A549 (cell line): ENCODE results near the gene PTPRN2. TPM values are rescaled to one million over a fixed set of nuclear protein-coding genes. Genes with fewer than 3 reads are reported as not detected.

Experiments
- ATAC-seq, 2 experiments: fragments of 200-7000 bp in 1 of 2; fragments of >200 bp in 1 of 2; cut with Nextera tagmentation in 1 of 2; cut with Tn5 transposase in 1 of 2; 3 replicates each; pipeline versions ENCODE4 v1.8.0 to v1.9.1; 2018 to 2020; ENCODE audit warnings: mild to moderate bottlenecking in 1 of 2, moderate library complexity in 1 of 2
- CTCF ChIA-PET: fragments of 300-600 bp; sonication (Branson Sonifier 250); formaldehyde crosslinking; extraction: SDS; loops from one replicate; lab custom pipeline; 2021; ENCODE audit warnings: antibody characterized with exemption, inconsistent platforms; lab: Yijun Ruan, JAX
- POLR2A ChIA-PET: fragments of 350-600 bp; formaldehyde crosslinking; extraction: SDS; loops from one replicate; lab custom pipeline; 2021; ENCODE audit warnings: antibody characterized with exemption, inconsistent platforms; lab: Yijun Ruan, JAX
- DNase-seq, 2 experiments: peaks; one replicate each; pipeline versions ENCODE4 v3.0.0 to v3.0.0-alpha.2; 2011 to 2016; ENCODE audit warnings: low read depth in 1 of 2, low spot score in 1 of 2
- FAIRE-seq: peaks from 2 replicates; lab custom pipeline; 2011; peaks lifted over from hg19 to GRCh38; lab: Jason Lieb, UNC
- H3K27ac ChIP-seq, 2 experiments: fragments of >200 bp; sonication (Bioruptor Twin); formaldehyde crosslinking; 3 replicates each; pipeline ENCODE4 v1.5.1; 2016 to 2017
- H3K4me1 ChIP-seq: fragments of >200 bp; sonication (Bioruptor Twin); formaldehyde crosslinking; 3 replicates; pipeline ENCODE4 v1.6.1; 2016
- H3K4me2 ChIP-seq: fragments of >200 bp; sonication (Bioruptor Twin); formaldehyde crosslinking; 3 replicates; pipeline ENCODE4 v1.6.1; 2016
- H3K4me3 ChIP-seq: fragments of >200 bp; sonication (Bioruptor Twin); formaldehyde crosslinking; 3 replicates; pipeline ENCODE4 v1.5.1; 2016
- H3K9me3 ChIP-seq: fragments of >200 bp; sonication (Bioruptor Twin); formaldehyde crosslinking; 3 replicates; pipeline ENCODE4 v1.6.1; 2016
- BCL3 ChIP-seq: fragments of >200 bp; sonication (Bioruptor Twin); formaldehyde crosslinking; IDR thresholded peaks from 3 replicates; pipeline ENCODE4 v1.6.1; 2016
- BHLHE40 ChIP-seq: IDR thresholded peaks from 2 replicates; pipeline ENCODE4 v1.6.1; 2012; ENCODE audit warnings: low read depth, low read length, inconsistent platforms
- CBX2 ChIP-seq: fragments of 200-600 bp; sonication (generic); IDR thresholded peaks from 2 replicates; pipeline ENCODE4 v1.6.1; 2016; ENCODE audit warnings: low read depth, mild to moderate bottlenecking, borderline replicate concordance
- CEBPB ChIP-seq, 2 experiments: fragments of >200 bp in 1 of 2; sonication (Bioruptor Twin) in 1 of 2; formaldehyde crosslinking in 1 of 2; IDR thresholded peaks; 2 replicates each; pipeline ENCODE4 v1.6.1; 2012 to 2016
- CHD2 ChIP-seq: fragments of 150-350 bp; IDR thresholded peaks from 2 replicates; pipeline ENCODE4 v1.6.1; 2014; ENCODE audit warnings: low read length; ENCODE audit not compliant: partially characterized antibody
- EHF ChIP-seq: fragments of 250-450 bp; sonication (Bioruptor Pico); IDR thresholded peaks from 2 replicates; pipeline ENCODE4 v1.5.0; 2020; ENCODE audit warnings: mild to moderate bottlenecking
- EHMT2 ChIP-seq: fragments of 200-600 bp; sonication (generic); IDR thresholded peaks from 2 replicates; pipeline ENCODE4 v1.6.1; 2016; ENCODE audit warnings: antibody characterized with exemption, low read depth, mild to moderate bottlenecking, moderate library complexity
- ESRRA ChIP-seq: fragments of 150-350 bp; IDR thresholded peaks from 2 replicates; pipeline ENCODE4 v1.6.1; 2014; ENCODE audit warnings: mild to moderate bottlenecking, low read length, borderline replicate concordance
- FOSL2 ChIP-seq, 2 experiments: fragments of 450-650 bp in 1 of 2; fragments of >200 bp in 1 of 2; sonication (Bioruptor Twin) in 1 of 2; formaldehyde crosslinking; IDR thresholded peaks; 2 replicates each; pipeline versions ENCODE4 v1.5.0 to v1.6.1; 2016 to 2020; ENCODE audit warnings: mild to moderate bottlenecking in 1 of 2, moderate library complexity in 1 of 2
- HDAC2 ChIP-seq: fragments of 200-600 bp; sonication (generic); IDR thresholded peaks from 2 replicates; pipeline ENCODE4 v1.6.1; 2016
- HEYL ChIP-seq: fragments of 250-450 bp; sonication (Bioruptor Pico); IDR thresholded peaks from 2 replicates; pipeline ENCODE4 v1.8.0; 2021; ENCODE audit warnings: mild to moderate bottlenecking, moderate library complexity
- HOXB5 ChIP-seq: fragments of 250-450 bp; sonication (Bioruptor Pico); IDR thresholded peaks from 2 replicates; pipeline ENCODE4 v1.5.0; 2020; ENCODE audit warnings: mild to moderate bottlenecking, moderate library complexity
- KDM1A ChIP-seq: fragments of 200-600 bp; sonication (generic); IDR thresholded peaks from 2 replicates; pipeline ENCODE4 v1.6.1; 2016; ENCODE audit warnings: low read depth, mild to moderate bottlenecking
- MAFK ChIP-seq: fragments of 450-650 bp; IDR thresholded peaks from 2 replicates; pipeline ENCODE4 v1.6.1; 2014; ENCODE audit not compliant: partially characterized antibody
- MAZ ChIP-seq: fragments of 150-350 bp; IDR thresholded peaks from 2 replicates; pipeline ENCODE4 v1.6.1; 2014; ENCODE audit warnings: antibody characterized with exemption, low read depth, low read length, borderline replicate concordance
- POLR2A ChIP-seq: IDR thresholded peaks from 2 replicates; pipeline ENCODE4 v1.6.1; 2012; ENCODE audit warnings: mild to moderate bottlenecking, low read length
- RCOR1 ChIP-seq: fragments of 150-350 bp; IDR thresholded peaks from 2 replicates; pipeline ENCODE4 v1.6.1; 2014; ENCODE audit warnings: antibody characterized with exemption, low read length, low read depth
- RFX5 ChIP-seq: fragments of 450-650 bp; IDR thresholded peaks from 2 replicates; pipeline ENCODE4 v1.7.1; 2014; ENCODE audit warnings: antibody characterized with exemption, mild to moderate bottlenecking, moderate library complexity
- SMC3 ChIP-seq: fragments of >200 bp; sonication (Bioruptor Twin); formaldehyde crosslinking; IDR thresholded peaks from 3 replicates; pipeline ENCODE4 v1.6.1; 2018; ENCODE audit warnings: inconsistent platforms
- TFCP2L1 ChIP-seq: fragments of 250-450 bp; sonication (Bioruptor Pico); IDR thresholded peaks from 2 replicates; pipeline ENCODE4 v1.5.0; 2021; ENCODE audit warnings: mild to moderate bottlenecking
- ZC3H11A ChIP-seq: fragments of 450-650 bp; IDR thresholded peaks from 2 replicates; pipeline ENCODE4 v1.6.1; 2014; ENCODE audit warnings: antibody characterized with exemption, mild to moderate bottlenecking
- WGBS: methylation state at CpG from one replicate; pipeline ENCODE4 v1.1.6; 2017; ENCODE audit errors: missing lambda C conversion rate; 5-methylcytosine and 5-hydroxymethylcytosine counted together
- polyA plus RNA-seq, 4 experiments: library from polyadenylated mRNA; depleted of rRNA in 3 of 4; stranded (reverse); fragments of >200 nt; fragmentation: RNase III in 1 of 4; extraction: RNeasy Plus Mini Kit Qiagen cat#74134 plus additional on column Dnase treatment in 1 of 4; gene quantifications; 2 replicates in 3 of 4; 3 replicates in 1 of 4; pipeline ENCODE4 v1.2.3, GENCODE V29; 2011 to 2017
- TF ChIP-seq, protein P1 (sequence below): fragments of 450-650 bp; IDR thresholded peaks from 2 replicates; pipeline ENCODE4 v1.6.1; 2014; ENCODE audit warnings: antibody characterized with exemption

Gene PTPRN2
- polyA plus RNA-seq, 2 of the 4 experiments (the other 2 are of a cell fraction) = 0.41 to 1.2 TPM

GRCh38 chr7:157832866-157833607, 754.6 kb downstream of the PTPRN2 start:
- no peak for FAIRE-seq
- no peak for ATAC-seq
- 42% methylated on average over 23 of the region's 35 CpGs for WGBS

DNA sequence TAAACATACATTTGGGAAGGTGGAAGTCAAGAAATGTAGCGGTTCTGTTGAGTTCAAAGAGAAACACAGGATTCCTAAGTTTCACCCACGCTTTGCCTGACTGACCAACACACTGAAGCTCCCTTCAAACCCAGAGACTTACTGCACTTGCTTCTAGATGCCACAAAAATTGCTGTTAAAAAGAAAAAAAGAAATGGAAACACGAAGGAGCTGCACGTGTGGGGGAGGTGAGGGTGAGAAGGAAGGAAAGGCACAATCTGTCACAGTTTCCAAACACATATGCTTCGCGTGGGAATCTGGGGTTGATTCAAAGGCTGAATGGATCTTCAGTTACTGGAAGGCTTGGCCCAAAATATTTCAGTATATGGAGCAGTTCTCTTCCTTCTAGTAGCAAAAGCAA, 755.2 kb downstream of the PTPRN2 start:
- no peak for TF ChIP-seq ESRRA
- no peak for TF ChIP-seq MAFK
- TF ChIP-seq BCL3 = no peak
- no peak for TF ChIP-seq MAZ
- TF ChIP-seq TFCP2L1 (CRISPR knock-in tag) = no peak
- TF ChIP-seq, protein P1, sequence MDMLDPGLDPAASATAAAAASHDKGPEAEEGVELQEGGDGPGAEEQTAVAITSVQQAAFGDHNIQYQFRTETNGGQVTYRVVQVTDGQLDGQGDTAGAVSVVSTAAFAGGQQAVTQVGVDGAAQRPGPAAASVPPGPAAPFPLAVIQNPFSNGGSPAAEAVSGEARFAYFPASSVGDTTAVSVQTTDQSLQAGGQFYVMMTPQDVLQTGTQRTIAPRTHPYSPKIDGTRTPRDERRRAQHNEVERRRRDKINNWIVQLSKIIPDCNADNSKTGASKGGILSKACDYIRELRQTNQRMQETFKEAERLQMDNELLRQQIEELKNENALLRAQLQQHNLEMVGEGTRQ = no peak
- TF ChIP-seq POLR2A = no peak
- TF ChIP-seq ZC3H11A = no peak
- Histone ChIP-seq H3K4me1 (no peaks in the 10 kb centered on the region), H3K4me2 (no peak overlapping the region), H3K4me3 (no peak overlapping the region), H3K27ac (no peak overlapping the region), H3K9me3 (no peaks in the 10 kb centered on the region)
- ATAC-seq = no peak
- no peak for DNase-seq
- CTCF ChIA-PET = no interaction called here
- FAIRE-seq = no peak
- POLR2A ChIA-PET = no interaction called here
- WGBS = 37% methylated on average over 6 of the region's 6 CpGs

More at GRCh38 chr7:157832866-157833607, 754.6 kb downstream of the PTPRN2 start:
- TF ChIP-seq HDAC2 (no peak), EHF (CRISPR knock-in tag) (no peak), HEYL (CRISPR knock-in tag) (no peak), SMC3 (no peak), CEBPB (IDR thresholded peaks at IDR 0.05) (no peak), KDM1A (no peak), TFCP2L1 (CRISPR knock-in tag) (no peak), CBX2 (no peak), HOXB5 (CRISPR knock-in tag) (no peak), CHD2 (no peak)
- Histone ChIP-seq H3K4me3 (no peak overlapping the region), H3K4me2 (no peak overlapping the region), H3K4me1 (no peaks in the 10 kb centered on the region), H3K9me3 (no peaks in the 10 kb centered on the region), H3K27ac (no peak overlapping the region)
- POLR2A ChIA-PET = no interaction called here
- no peak for DNase-seq
- CTCF ChIA-PET = no interaction called here

GRCh38 chr7:157832006-157832405, 755.6 kb downstream of the PTPRN2 start:
- TF ChIP-seq RFX5 = no peak
- TF ChIP-seq KDM1A = no peak
- no peak for TF ChIP-seq FOSL2 (IDR thresholded peaks at IDR 0.05)
- TF ChIP-seq FOSL2 (CRISPR knock-in tag; IDR thresholded peaks at IDR 0.05) = no peak
- TF ChIP-seq EHF (CRISPR knock-in tag) = no peak
- TF ChIP-seq CHD2 = no peak
- TF ChIP-seq EHMT2 = no peak
- TF ChIP-seq BHLHE40 = no peak
- no peak for TF ChIP-seq RCOR1
- FAIRE-seq (no peak), ATAC-seq (no peak), DNase-seq (no peak)
- no peak overlapping the region for H3K4me2 ChIP-seq
- no peaks in the 10 kb centered on the region for H3K4me1 ChIP-seq
- ChIA-PET CTCF (no interaction called here), POLR2A (no interaction called here)
- 49% methylated on average over 11 of the region's 16 CpGs for WGBS
- H3K9me3 ChIP-seq = no peaks in the 10 kb centered on the region
- H3K4me3 ChIP-seq = no peak overlapping the region
- no peak overlapping the region for H3K27ac ChIP-seq
